RWPE2 (cell line): ENCODE data around the gene CRAT.

Experiments
- ATAC-seq: fragments of 200-7000 bp; cut with Tn5 transposase; 3 replicates; pipeline ENCODE4 v1.9.1; 2021; ENCODE audit warnings: low read depth
- DNase-seq: peaks from one replicate; pipeline ENCODE4 v3.0.0-alpha.2; 2020; ENCODE audit warnings: low spot score
- H3K27ac ChIP-seq: fragments of 450-650 bp; 2 replicates; pipeline ENCODE4 v1.5.1; 2017; ENCODE audit warnings: mild to moderate bottlenecking; ENCODE audit not compliant: poor library complexity, severe bottlenecking
- H3K27me3 ChIP-seq: fragments of 250-450 bp; sonication (Bioruptor Pico); 2 replicates; pipeline ENCODE4 v1.5.1; 2021; ENCODE audit warnings: mild to moderate bottlenecking, moderate library complexity; ENCODE audit not compliant: insufficient read depth, poor library complexity, severe bottlenecking
- H3K36me3 ChIP-seq: fragments of 250-450 bp; sonication (Bioruptor Pico); 2 replicates; pipeline ENCODE4 v1.5.1; 2020; ENCODE audit warnings: low read depth, mild to moderate bottlenecking, moderate library complexity
- H3K4me1 ChIP-seq: fragments of 250-450 bp; sonication (Bioruptor Pico); 2 replicates; pipeline ENCODE4 v1.5.1; 2021; ENCODE audit warnings: mild to moderate bottlenecking, moderate library complexity; ENCODE audit not compliant: insufficient read depth, poor library complexity, severe bottlenecking
- H3K4me3 ChIP-seq: fragments of 250-450 bp; sonication (Bioruptor Pico); 2 replicates; pipeline ENCODE4 v1.5.1; 2021; ENCODE audit warnings: mild to moderate bottlenecking, moderate library complexity; ENCODE audit not compliant: severe bottlenecking
- H3K9me3 ChIP-seq: fragments of 250-450 bp; sonication (Bioruptor Pico); 2 replicates; pipeline ENCODE4 v1.5.1; 2021; ENCODE audit warnings: mild to moderate bottlenecking, moderate library complexity; ENCODE audit not compliant: severe bottlenecking
- TF ChIP-seq, protein P1 (sequence below): fragments of 450-650 bp; IDR thresholded peaks from one replicate; pipeline ENCODE4 v1.5.1; 2017; ENCODE audit warnings: mild to moderate bottlenecking, moderate library complexity; ENCODE audit not compliant: poor library complexity, severe bottlenecking

Gene CRAT

DNA sequence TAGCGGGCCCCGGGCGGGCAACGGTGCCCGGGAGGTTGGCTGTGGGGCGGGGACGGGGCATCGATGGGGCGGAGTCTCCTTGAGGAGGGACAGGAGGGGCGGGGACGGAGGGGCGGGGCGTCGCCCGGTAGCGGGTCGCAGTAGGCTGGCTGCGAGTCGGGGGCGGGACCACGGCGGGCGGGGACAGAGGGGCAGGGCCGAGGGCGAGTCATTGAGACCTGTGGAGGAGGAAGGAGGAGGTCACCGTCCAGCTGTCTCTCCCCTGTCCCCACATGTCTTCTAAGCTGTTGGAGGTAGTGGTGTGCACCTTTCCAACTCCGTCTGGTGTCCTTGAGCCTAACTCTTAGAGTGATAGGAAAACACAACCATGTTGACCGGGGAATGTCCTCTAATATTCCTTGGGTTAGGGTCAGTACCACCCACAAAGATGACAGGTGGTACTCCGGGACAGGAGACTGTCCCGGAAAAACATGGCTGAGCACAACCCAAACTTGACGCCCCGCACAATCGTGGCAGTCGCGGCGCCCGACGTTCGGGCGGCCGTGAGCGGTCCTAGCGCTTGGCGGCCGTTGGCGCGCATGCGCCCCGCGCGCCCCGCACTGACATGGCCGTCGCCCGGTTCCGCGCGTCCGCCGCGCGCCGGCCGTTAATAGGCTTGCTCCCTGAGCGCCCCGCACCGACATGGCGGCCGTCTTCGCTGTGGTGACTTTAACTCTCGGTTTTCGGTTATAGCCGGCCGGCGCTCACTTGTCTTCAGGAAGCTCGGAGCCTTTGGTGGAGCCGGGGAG lies at the start of gene CRAT, which contains the start of gene PTPA:
CRAT (minus strand) TSS at position 54 of the 788 bp plus-strand sequence. CDS start 284 bp downstream, outside the sequence.
PTPA (plus strand) TSS at position 676 of the 788 bp plus-strand sequence. CDS start 186 bp downstream, outside the sequence.
- no peaks in the 10 kb centered on the region for H3K27me3 ChIP-seq
- TF ChIP-seq, protein P1, sequence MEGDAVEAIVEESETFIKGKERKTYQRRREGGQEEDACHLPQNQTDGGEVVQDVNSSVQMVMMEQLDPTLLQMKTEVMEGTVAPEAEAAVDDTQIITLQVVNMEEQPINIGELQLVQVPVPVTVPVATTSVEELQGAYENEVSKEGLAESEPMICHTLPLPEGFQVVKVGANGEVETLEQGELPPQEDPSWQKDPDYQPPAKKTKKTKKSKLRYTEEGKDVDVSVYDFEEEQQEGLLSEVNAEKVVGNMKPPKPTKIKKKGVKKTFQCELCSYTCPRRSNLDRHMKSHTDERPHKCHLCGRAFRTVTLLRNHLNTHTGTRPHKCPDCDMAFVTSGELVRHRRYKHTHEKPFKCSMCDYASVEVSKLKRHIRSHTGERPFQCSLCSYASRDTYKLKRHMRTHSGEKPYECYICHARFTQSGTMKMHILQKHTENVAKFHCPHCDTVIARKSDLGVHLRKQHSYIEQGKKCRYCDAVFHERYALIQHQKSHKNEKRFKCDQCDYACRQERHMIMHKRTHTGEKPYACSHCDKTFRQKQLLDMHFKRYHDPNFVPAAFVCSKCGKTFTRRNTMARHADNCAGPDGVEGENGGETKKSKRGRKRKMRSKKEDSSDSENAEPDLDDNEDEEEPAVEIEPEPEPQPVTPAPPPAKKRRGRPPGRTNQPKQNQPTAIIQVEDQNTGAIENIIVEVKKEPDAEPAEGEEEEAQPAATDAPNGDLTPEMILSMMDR = no peak
- ATAC-seq (peak; percentile 87), DNase-seq (peak; percentile 96)
- H3K9me3 ChIP-seq = no peaks in the 10 kb centered on the region
- H3K4me1 ChIP-seq = peaks cover 4% of the 10 kb centered on the region
- H3K36me3 ChIP-seq = no peaks in the 10 kb centered on the region
- peak within 1 kb of the TSS; percentile 68 for H3K27ac ChIP-seq
- peak within 1 kb of the TSS; percentile 77 for H3K4me3 ChIP-seq

GRCh38 chr9:129156163-129156562 lies 45.6 kb upstream of the CRAT start:
- DNase-seq (no peak), ATAC-seq (no peak)
- H3K9me3 ChIP-seq = no peaks in the 10 kb centered on the region
- no peaks in the 10 kb centered on the region for H3K4me1 ChIP-seq
- TF ChIP-seq, protein P1 = no peak
- no peak overlapping the region for H3K4me3 ChIP-seq
- no peak overlapping the region for H3K27ac ChIP-seq
- no peaks in the 10 kb centered on the region; the same call in 1 of the 2 replicates for H3K36me3 ChIP-seq
- H3K27me3 ChIP-seq = no peaks in the 10 kb centered on the region

- Histone ChIP-seq H3K27me3 (no peaks in the 10 kb centered on the region), H3K4me3 (no peak overlapping the region), H3K9me3 (no peaks in the 10 kb centered on the region), H3K27ac (no peak overlapping the region), H3K4me1 (no peaks in the 10 kb centered on the region), H3K36me3 (no peaks in the 10 kb centered on the region; the same call in 1 of the 2 replicates)
- ATAC-seq (no peak), DNase-seq (no peak)
- TF ChIP-seq, protein P1 = no peak
These were observed 44.4 kb upstream of the CRAT start for GRCh38 chr9:129154866-129155477.

GRCh38 chr9:129151469-129151868 lies 40.9 kb upstream of the CRAT start:
- Histone ChIP-seq H3K27me3 (no peaks in the 10 kb centered on the region), H3K36me3 (peaks cover 12% of the 10 kb centered on the region; the same call in 1 of the 2 replicates), H3K9me3 (no peaks in the 10 kb centered on the region), H3K4me1 (no peaks in the 10 kb centered on the region), H3K27ac (no peak overlapping the region), H3K4me3 (no peak overlapping the region)
- DNase-seq (no peak), ATAC-seq (no peak)
- TF ChIP-seq, protein P1 = no peak
